ENCODE results near the gene ALG12.

DNA sequence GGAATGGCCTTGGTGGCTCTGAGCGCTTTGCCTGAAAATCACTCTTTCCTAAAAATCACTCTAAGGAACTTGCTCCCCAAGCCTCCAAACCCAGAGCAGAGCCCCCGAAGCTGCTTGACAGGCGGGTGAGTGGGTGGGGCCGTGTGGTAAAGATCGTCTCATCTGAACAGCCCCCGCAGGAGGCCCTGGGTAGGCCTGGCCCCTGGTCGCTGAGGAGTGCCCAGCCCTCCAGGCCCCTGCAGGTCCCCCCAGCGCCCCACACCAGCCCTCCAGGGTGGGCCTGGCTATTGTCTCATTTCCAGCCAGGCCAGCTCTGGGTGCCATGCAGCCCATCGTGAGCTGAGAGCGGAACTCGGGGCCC is 25.1 kb upstream of the ALG12 start:
- TF ChIP-seq, protein P1, sequence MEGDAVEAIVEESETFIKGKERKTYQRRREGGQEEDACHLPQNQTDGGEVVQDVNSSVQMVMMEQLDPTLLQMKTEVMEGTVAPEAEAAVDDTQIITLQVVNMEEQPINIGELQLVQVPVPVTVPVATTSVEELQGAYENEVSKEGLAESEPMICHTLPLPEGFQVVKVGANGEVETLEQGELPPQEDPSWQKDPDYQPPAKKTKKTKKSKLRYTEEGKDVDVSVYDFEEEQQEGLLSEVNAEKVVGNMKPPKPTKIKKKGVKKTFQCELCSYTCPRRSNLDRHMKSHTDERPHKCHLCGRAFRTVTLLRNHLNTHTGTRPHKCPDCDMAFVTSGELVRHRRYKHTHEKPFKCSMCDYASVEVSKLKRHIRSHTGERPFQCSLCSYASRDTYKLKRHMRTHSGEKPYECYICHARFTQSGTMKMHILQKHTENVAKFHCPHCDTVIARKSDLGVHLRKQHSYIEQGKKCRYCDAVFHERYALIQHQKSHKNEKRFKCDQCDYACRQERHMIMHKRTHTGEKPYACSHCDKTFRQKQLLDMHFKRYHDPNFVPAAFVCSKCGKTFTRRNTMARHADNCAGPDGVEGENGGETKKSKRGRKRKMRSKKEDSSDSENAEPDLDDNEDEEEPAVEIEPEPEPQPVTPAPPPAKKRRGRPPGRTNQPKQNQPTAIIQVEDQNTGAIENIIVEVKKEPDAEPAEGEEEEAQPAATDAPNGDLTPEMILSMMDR (conservative IDR thresholded peaks at IDR 0.05 in 1 of 2, IDR thresholded peaks at IDR 0.05 in 1 of 2; ENCODE audit: extremely low read depth in 1 of 2, insufficient read depth in 1 of 2, low read depth in 1 of 2, low read length in 2 of 2), result no peak
- TF ChIP-seq EZH2 (IDR thresholded peaks at IDR 0.05; ENCODE audit: borderline replicate concordance, low read length), result no peak
